HG03469 (cell line): ENCODE results near the gene IP6K3.

Experiments used
- ATAC-seq: cut with Tn5 transposase; IDR thresholded peaks from one replicate; pipeline ENCODE4 v1.9.1; 2021; ENCODE audit warnings: mild to moderate bottlenecking, moderate library complexity, moderate number of reproducible peaks; ENCODE audit not compliant: unreplicated experiment

Gene IP6K3

DNA sequence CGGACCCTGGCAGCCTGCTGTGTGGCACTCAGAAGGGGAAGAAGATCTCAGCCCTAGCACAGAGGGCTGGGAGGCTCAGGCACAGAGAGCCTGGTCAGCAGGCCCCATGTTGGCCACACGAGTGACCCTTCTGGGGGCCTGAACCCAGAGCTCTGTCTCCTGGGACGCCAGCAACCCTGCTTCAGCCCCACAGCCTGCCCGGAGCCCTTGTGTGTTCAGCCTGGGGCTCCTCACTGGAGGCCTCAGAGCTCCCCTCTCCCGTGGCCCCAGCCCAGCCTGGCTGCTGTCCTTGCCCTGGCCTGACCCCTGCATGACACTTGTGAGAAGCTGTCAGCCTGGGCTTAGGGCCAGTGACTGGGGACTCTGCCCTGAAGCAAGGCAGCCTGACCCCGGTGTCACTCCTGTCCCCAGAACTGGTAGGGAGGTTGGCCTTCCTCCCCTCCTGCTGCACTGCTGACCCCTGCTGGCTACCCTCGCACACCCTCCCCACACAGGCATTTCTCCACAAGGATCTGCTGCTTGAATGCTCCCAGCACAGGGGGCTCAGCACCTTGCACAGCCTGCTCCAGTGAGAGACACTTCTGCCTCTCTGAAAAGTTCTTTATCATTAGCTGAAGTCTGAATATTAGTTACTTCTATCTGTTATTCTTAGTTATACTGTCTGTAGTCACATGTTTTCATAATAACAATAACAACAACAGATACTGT, 15.4 kb upstream of the IP6K3 start:
- ATAC-seq: no peak

DNA sequence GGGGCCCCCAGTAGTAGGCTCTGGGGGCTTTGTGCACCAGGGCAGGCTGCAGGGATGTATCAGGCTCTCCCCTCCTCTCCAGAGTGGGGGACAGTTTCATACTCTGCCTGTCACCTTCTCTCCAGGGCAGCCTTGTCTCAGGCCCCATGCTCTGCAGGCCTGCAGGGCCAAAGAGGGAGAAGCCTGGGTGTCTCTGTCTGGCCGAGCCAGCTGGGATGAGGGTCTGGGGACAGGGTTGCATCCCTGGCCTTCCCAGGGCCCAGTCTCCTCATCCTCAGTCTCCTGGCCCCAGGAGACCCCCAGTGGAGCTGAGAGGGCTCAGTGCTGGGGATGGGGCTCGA, 14.8 kb upstream of the IP6K3 start:
- no peak for ATAC-seq

DNA sequence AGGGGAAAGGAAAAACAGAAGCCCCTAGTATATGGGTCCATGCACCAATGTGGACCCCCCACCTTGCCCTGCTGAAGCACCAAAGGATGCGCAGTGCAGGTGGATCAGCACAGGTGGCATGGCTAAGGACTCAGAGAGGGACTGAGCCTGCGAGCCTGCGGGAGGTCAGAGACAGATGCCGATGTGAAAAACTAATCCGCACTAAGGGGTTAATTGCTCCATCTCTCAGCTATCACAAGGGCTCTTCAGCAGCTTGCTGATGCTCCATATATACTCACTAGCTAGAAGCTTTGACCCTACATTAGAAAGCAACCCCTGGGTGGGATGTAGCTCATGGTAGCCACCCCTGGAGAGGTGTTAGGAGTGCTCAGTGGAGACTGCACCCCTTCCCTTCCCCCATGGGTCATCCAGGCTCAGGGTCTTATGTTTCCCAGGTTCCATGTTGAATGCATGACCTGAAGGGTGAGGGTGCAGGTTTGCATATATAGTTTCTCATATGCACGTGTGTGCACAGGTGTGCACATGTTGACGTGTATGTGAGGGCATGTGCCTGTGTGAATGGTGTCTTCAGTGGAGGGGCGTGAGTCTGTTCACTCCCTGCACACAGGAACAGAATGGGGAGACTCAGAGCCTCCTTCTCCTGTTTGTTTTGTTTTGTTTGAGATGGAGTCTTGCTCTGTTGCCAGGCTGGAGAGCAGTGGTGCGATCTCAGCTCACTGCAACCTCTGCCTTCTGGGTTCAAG, 13.4 kb upstream of the IP6K3 start:
- ATAC-seq: no peak

DNA sequence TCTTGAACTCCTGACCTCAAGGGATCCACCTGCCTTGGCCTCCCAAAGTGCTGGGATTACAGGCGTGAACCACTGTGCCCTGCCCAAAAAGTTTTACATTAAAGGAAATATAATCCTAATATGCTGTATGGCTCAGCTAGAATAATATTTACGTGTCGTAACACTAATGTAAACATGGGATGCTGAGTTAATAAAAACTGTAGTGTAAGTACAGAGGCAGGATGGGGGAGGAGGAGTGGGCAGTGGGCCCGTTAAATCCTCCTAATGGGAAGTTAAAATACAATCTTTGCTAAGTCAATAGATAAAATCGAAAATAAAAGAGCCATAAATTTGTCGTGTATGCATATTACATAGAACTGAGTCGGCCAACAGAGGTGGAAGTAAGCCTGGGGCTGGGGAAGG, 12.1 kb upstream of the IP6K3 start:
- no peak for ATAC-seq

DNA sequence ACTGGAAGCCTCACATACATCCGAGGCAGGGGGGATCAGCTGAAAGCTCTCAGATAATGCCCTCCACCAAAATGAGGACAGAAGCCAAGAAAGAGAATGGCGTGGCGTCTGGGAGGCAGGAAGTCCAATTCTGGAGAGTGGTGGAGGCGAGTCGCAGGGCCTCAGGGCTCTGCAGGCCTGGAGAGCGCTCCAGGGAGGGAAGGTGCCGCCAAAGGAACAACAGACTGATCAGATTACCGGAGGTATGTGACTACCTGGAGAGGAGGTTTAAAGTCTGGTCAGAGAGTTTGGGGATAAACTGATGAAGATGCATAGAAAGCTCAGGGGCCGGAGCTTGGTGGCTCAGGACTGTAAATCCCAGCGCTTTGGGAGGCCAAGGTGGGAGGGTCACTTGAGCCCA, 11.2 kb upstream of the IP6K3 start:
- no peak for ATAC-seq

DNA sequence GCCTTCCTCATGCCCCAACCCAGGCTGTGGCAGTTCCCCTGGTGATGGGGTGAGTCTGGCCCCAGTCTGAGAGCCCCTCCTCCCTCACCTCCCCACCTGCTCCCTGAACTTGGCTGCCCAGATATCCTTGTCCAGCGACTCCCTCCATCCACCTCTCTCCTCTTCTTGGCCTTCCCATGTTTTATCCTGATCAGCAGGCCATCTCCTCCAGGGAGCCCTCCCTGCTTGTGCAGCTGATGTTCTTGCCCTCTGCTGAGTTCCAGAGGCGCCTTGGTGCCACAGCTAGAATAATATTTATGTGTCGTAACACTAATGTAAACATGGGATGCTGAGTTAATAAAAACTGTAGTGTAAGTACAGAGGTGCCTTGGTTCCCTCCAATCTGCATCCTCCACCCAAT, 10.4 kb upstream of the IP6K3 start:
- ATAC-seq: no peak

DNA sequence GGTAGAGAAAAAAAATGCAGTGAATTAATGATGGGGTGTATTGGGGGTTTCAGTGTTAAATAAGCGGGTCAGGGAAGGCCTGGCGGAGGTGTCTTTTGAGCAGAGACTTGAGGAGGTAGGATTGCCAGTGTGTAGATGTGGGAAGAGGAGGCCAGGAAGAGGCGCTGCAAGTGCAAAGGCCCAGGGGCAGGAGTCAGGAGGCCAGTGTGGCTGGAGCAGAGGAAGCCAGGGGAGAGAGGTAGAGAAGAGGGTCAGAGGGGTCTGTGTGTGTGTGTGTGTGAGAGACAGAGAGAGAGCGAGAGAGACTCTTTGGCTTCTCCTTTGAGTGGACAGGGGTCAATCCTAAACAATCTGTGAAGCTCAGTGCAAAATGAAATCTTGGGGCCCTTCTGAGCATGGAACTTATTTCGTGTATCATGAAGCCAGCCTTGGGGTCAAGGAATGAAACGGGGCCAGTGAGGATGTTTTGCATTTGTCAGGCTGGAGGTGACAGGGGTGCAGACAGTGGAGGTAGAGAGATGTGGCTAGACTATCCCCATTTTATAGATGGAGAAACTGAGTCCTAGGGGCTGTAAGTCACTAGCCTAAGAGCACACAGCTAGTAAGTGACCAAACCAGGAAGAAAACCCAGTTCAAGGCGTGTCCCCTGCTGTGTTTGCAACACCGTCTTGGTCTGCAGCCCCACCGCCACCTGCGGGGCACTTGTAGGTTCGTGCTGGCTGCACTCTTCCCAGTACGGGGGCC, 9.7 kb upstream of the IP6K3 start:
- no peak for ATAC-seq

DNA sequence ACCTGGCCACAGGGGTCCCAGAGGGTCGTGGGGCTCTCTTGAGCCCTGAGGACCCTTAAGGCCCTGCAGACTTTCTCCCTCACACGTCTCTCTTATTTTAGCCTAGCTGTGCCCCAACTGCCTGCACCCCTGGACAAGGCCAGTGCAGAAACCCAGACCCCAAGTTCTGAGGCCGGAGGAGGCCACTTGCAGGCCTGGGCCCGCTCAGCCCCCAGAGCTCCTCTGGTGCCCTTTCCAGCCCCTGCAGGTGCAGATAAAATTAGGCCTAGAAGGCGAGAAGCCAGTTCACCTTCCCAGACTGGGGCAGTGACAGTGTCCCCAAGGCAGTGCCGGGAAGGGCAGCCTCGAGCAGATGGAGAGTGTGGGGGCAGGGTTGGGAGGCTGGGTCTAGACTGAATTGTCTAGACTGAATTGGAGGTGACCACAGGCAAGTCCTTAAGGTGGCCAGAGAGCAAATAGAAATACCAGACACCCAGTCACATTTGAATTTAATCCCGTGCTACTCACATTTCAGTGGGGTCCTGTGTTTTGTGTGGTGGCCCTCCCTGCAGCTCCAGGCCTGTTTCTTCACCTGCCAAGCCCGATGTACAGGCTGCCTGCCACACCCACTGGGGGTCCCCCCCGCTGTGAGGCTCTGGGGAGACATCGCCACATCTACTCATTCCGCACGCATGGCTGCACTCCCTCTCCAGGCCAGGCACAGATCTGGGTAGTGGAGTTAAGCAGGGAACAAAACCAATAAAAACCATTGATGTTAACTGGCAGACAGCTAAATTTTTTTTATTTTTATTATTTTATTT, 8.6 kb upstream of the IP6K3 start:
- ATAC-seq: no peak

DNA sequence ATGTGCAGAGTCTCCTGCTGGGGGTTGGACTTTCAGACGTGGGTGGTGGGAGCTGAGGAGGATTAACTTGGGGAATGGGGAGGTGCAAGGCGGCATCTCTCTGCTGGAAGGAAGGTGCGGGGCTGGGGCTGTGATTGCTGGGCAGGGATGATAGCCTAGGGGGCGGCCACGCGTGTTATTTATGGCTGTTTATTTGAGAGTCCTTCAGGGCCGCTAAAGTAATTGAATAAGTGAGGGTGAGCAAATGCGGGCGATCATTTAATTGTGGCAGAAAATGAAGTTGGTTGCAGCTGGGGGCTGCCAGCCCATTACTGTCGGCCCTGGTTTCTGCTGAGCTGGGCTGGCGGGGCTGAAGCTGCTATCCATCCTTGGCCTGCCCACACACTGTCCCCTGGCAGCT, 7.5 kb upstream of the IP6K3 start:
- no peak for ATAC-seq

DNA sequence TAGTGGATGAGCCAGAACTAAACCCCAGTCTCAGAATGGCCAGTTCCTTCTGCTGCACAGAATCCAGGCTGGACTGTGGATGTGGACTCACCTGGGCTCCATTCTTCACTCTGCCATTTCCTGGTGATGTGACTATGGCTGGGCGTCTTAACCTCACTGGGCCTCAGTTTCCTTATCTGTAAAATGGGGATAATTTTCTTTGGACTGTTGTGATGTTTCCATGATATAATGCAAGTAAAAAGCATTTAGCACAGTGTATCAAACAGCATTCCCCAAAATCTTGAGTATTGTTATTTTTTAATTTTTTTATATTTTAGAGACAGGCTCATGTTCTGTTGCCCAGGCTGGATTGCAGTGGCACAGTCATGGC, 5.9 kb upstream of the IP6K3 start:
- no peak for ATAC-seq

DNA sequence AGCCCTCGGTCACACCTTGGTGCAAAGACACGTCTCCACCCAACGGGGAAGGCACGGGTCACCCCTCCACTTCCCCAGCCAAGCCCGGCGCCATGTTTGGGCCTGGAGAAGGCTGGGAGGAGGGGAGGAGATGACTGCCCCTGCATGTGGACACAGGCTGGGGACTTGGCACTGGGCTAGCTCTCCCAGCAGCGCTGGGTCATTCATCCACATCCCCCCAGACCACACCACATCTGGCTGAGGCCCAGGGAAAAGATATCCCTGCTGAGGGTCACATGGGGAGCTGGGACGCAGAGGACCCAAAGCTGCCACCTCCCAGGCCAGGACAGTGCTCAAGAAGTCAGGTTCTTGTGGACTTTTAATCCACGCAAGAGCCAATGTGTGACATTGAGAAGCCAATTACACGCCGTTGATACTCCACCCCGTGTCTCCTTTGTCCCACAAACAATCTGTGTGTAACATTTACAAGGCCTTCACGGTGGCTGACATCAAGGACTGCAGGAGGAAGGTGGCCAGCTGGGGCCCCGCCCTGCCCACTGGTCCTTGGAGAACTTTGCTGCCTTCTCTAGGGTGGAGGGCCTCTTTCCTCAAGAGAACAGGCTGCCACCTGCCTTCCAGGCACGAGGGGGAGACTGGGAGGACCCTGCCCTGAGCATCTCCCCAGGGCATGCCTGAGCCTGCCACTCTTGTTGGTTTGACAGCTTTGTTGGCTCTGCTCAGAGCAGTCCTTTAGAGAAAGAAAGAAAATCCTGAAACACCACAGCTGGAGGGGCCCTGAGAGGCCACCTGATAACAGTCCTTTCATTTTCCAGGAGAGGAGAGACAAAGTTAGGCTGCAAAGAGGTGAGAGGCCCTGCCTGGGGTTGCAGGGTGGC, 5.3 kb upstream of the IP6K3 start:
- no peak for ATAC-seq

DNA sequence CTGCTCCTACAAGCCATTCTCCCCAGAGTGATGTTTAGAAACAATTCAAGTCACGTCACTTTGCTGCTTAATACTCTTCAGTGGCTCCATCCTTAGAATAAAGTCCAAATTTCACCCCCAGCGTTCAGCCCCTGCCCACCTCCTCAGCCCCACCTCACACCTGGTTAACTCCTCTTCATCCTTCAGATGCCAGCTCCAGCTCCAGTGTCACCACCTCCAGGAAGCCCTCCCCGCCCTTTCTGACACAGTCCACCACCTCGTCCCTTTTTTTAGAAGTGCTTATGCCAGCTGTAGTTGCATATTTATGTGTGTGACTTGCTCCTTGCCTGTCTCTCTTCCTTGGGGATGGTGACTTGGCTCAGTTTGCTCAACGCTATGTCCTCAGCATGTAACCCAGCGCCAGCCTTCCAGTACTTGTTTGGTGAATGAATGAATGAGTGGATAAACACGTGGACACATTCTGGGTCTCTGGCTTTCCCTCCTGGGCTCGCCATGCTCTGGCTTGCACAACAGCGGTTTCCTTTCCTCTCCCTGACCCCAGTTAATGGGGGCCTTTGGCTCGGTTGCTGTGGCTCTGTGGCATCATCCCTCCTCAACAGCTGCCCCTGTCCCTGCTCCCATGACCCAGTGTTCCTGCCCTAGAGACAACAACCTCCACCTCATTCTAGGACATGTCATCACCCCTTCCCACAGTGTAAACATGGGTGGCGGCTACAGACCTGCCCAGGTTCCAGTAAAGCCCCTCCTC, 3.7 kb upstream of the IP6K3 start:
- ATAC-seq: no peak

DNA sequence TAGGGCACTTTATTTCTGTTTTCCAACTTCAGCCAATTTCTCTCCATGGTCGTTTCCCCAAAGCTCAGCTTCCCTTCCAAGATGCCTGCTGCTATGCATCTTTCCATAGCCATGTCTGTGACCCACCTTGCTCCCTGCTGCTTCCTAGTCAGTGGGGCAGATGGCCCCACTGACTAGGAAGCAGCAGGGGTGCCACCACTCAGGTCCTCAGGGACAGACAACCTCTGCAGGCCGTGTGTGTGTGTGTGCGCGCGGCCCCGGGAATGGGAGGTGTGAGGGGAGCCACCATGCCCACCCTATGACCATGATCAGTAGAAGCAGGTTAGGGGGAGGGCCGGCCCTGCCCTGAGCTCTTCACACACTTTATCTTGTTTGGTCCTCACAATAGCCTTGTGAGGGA, 2.7 kb upstream of the IP6K3 start:
- no peak for ATAC-seq

DNA sequence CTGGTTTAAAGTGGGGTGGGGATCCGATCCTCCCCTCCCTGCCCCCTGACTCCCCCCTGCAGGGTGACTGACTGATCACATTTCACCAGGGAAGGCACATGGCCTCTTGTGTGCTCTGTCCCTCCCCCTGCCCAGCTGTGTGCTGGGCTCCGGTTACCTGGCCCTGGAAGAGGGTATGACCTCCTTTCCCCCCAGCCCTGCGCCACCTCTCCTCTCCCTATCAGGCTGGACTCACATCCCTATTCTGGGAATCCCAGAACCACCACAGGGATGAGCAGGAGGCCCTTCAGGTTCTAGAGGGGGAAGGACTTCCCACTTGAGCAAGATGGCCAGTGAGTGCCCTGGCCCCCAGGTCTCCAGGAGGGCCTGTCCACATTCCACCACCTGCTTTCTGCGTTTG, 2.1 kb upstream of the IP6K3 start:
- no peak for ATAC-seq

DNA sequence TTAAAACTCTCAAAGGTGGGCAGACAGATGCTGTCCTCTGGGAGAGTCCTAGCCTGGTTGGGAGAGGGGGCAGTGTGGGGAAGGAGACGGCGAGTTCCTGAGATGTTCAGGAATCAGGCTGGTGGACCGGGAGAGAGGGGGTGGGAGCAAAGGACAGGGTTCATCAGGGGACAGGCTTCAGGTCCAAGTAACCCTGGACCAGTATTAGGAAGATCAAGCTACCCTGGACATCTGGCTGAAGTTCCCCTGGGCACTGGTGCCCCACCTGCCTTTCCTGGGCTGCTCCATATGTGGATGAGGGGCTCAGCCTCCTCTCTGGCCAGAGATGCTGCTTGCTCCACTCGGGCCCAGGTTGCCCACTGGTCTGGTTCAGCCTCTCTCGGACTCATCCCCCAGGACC, 1.1 kb upstream of the IP6K3 start:
- no peak for ATAC-seq

DNA sequence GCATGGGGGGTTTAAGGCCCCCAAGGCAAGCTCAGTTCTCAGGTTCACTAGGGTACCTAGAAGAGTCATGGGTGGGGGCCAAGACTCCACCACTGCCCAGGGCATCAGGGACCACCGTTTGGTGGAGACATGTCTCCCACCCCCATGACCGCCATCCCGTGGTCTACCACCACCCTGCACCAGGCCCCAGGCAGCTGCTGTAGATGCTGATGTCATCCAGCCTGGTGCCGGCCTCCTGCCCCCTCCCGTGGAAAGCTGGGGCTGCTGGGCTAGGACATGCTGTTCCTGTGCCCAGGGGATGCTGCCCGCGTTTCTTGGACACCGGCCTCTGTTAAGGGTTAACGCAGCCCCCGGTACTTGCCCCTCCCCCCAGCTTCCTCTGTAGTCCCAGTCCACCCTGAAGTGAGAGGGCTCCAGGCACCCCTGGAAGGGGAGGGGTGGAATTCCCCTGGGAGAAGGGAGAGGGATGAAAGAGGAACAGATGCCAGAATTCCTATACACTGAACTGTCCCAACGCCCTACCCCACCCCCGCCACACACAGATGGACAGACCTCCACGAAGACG, 587 bp downstream of the IP6K3 start:
- ATAC-seq: no peak

DNA sequence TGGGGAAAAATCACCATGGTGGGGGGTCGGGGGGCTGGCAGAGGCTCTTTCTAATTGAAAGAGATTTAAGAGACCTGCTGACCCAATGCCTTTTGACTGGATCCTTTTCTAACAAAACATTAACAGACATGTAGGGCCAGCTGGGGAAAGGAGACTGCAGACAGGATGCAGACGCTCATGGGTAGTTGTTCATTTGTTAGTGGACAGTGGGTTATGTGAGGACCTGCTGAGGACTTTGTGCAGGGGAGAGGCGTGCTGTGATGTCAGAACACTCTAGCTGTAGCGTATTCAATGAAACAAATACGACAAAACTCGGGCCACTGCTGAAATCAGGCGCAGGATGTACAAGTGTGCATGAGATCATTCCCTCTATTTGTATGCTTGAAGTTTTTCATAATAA, 1.2 kb downstream of the IP6K3 start:
- no peak for ATAC-seq

DNA sequence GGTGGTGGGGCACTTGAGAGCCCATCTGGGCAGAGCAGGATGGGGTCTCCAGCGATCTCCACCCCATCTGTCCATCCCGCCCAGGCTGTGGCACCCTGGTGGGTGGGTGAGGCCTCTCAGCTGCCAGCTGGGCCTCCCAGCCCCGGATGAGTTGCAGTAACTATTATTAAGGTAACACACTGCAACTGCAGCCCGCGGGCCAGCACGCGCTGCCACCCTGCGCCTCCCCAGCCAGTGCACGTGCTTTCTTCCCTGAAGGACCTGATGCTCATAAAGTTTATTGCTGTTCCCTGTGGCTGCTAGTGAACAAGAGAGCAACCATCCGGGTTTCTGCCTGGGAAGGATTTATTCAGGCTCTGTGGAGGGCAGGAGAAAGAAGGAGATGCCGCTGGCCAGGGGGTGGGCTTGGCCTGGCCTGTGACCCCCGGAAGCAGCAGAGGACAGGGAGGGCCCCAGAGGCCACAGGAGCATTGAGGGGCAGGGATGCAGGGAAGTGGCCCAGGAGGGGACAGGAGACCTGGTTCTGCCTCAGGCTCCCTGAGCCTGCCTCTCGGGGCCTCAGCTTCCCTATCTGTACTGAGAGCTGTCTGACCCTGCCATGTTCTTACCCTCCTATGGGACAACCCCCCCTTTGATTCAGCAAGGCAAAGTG, 1.7 kb downstream of the IP6K3 start:
- no peak for ATAC-seq
